LNCAP (cell line): ENCODE data around the gene TMEM8B.

Experiments
- TF ChIP-seq, protein P1 (sequence below): fragments of 450-650 bp; IDR thresholded peaks from 2 replicates; pipeline ENCODE4 v1.5.1; 2017; ENCODE audit warnings: mild to moderate bottlenecking

Gene TMEM8B

DNA sequence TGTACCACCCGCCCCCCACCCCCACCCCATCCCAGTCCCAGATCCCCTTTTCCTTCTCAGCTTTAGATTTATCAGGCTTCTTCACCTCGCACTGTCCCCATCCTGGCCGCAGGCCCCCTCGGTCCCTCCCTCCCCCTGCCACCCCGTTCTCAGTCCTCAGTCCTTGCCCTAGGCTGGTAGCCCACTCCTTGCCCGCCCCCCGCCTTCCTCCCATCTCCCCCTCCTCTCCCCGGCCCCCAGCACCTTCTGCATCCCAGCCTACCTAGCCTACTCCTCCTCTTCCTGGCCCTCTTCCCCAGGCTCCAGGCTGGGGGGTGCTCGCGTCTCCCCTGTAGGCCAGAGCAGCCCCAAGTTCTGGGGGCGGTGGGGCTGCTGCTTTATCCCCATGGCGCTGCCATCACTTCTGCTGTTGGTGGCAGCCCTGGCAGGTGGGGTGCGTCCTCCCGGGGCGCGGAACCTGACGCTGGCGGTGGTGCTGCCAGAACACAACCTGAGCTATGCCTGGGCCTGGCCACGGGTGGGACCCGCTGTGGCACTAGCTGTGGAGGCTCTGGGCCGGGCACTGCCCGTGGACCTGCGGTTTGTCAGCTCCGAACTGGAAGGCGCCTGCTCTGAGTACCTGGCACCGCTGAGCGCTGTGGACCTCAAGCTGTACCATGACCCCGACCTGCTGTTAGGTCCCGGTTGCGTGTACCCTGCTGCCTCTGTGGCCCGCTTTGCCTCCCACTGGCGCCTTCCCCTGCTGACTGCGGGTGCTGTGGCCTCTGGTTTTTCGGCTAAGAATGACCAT, 36.8 kb upstream of the TMEM8B start:
- TF ChIP-seq, protein P1, sequence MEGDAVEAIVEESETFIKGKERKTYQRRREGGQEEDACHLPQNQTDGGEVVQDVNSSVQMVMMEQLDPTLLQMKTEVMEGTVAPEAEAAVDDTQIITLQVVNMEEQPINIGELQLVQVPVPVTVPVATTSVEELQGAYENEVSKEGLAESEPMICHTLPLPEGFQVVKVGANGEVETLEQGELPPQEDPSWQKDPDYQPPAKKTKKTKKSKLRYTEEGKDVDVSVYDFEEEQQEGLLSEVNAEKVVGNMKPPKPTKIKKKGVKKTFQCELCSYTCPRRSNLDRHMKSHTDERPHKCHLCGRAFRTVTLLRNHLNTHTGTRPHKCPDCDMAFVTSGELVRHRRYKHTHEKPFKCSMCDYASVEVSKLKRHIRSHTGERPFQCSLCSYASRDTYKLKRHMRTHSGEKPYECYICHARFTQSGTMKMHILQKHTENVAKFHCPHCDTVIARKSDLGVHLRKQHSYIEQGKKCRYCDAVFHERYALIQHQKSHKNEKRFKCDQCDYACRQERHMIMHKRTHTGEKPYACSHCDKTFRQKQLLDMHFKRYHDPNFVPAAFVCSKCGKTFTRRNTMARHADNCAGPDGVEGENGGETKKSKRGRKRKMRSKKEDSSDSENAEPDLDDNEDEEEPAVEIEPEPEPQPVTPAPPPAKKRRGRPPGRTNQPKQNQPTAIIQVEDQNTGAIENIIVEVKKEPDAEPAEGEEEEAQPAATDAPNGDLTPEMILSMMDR, result no peak

DNA sequence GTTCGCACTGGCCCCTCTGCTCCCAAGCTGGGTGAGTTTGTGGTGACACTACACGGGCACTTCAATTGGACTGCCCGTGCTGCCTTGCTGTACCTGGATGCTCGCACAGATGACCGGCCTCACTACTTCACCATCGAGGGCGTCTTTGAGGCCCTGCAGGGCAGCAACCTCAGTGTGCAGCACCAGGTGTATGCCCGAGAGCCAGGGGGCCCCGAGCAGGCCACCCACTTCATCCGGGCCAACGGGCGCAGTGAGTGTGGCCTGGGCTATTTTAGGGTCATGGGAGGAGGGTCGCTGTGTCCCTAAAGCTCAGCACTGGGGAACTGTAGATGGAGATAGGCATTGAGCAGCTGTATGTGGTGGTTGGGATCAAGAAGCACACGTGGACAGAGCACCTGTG, 36.2 kb upstream of the TMEM8B start:
- TF ChIP-seq, protein P1, result no peak

DNA sequence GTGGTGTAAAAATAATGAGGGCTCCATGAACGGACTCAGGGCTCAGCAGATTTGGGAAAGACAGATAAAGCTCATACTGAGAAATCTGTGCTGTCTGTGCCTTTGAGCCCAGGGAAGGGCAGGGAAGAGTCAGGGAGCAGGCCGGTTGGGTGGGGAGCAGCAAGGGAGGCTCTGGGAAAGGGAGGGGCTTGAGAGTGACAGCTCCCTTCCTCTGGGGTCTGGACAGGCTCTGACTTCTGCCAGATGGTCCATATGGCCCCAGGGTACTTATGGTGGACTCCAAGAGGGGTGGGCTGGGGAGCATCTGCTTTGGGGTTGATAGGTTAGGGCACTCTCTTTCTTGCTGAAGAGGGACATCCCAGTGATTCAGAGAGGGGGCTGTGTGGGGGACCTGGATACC, 35.6 kb upstream of the TMEM8B start:
- TF ChIP-seq, protein P1, result no peak

DNA sequence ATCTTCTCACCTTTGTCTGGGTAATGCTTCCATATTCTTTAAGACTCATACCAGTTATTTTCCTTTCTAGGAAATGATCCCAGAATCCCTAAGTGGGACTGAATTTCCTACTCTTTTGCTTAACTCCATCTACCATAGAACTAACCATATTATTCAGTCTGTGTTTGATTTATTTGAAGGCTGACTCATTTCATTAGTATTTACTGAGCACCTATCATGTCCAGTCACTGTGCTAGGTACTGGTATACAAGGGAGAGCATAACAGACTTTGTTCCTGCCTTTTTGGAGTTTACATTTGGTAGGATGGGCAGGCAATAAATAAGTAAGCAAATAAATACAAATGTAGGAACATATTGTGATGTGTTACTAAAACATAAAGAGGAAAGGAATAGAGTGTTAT, 33.3 kb upstream of the TMEM8B start:
- TF ChIP-seq, protein P1, result no peak

DNA sequence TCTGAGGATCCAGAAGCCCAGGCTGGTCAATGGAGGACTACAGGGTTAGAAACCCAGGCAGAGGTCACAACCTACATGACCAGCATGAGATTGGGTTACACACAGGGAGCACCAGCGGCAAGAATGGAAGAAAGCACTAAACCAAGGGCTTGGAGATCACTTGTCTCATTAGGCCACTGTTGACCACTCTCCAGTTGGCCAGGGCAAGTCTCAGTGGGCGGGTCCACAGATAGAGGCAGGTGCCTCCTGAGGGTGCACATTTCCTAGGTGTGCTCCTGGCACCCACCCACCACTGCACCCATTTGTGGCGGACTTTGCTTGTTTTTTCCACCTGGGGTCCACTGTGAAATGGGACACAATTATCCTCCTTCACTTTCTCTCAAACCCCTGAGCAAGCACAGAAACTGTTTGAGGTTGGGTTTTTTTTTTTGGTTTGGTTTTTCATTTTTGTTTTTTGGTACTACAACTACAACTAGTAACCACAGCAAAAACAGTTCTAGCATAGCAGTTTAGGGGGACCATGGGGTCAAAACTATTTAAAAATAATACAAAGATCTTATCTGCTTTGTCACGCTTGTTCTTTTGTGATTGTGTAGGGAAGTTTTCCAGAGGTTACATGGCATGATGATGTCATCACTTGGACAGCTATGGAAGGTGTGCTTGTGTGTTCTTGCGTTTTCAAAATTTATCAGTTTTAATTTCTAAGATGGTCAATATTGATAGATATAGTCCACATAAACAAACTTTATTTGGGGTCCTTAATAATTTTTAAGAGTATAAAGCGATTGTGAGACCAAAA, 31.5 kb upstream of the TMEM8B start:
- TF ChIP-seq, protein P1, result no peak

DNA sequence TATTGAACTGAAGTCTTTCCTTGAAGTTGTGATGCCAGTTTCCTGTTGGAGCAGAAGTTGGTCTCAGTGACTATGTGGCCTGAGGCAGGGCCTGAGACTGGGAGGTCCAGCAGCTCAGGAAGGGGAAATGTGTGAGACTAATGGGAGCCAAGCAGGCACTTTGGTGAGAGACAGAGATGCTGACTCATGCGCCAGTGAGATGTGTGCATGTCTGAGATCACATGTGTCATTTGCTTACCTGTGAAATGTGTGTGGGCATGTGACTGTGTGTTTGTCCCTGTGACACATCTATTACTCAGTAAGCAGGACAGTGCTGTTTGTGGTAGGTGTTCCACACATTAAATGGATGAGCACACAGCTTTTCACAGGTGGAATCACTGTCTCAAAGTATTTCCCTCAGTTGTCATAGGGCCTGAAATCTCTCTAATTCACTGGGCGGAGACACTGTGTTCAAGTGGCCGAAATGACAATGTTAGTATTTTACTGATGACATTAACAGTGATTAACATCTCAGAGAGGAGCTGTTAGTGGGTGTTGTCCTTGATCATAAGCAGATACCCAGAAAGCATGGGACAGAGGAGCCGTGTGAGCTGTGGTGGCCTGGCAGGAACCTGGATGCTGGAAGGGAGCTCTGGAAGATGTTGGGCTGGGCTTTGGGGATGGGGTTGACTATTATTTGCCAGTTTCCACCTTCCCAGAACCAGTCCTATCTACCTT, 30.2 kb upstream of the TMEM8B start:
- TF ChIP-seq, protein P1, result no peak

DNA sequence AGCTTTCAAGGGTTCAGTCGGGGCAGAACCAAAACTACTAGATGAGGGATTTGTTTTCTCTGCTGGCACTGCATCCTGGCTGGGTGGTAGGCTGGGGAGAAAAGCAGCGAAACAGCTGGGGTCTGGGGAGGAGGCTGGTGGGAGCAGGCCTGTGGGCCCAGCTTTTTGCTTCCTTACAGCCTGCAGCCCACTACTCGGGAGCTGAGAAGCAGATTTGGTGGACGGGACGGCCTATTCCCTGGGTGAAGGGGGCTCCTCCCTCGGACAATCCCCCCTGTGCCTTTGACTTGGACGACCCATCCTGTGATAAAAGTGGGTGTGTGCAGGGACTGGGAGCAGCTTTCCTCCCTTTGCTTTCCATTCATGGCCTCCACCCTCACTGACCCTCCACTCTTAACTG, 28.5 kb upstream of the TMEM8B start:
- TF ChIP-seq, protein P1, result no peak
